ENCODE measurements around the gene APH1A. TPM values are rescaled to one million over a fixed set of nuclear protein-coding genes. Genes with fewer than 3 reads are reported as not detected.
A peak's percentile ranks its signal among the peaks of the same experiment; 100 is the strongest.

The APH1A gene
- total and polyA plus RNA-seq, 2 of the 13 experiments (the other 11 are each of a cell fraction or from before 2014, with no cell fraction given), result 114 to 130 TPM

DNA sequence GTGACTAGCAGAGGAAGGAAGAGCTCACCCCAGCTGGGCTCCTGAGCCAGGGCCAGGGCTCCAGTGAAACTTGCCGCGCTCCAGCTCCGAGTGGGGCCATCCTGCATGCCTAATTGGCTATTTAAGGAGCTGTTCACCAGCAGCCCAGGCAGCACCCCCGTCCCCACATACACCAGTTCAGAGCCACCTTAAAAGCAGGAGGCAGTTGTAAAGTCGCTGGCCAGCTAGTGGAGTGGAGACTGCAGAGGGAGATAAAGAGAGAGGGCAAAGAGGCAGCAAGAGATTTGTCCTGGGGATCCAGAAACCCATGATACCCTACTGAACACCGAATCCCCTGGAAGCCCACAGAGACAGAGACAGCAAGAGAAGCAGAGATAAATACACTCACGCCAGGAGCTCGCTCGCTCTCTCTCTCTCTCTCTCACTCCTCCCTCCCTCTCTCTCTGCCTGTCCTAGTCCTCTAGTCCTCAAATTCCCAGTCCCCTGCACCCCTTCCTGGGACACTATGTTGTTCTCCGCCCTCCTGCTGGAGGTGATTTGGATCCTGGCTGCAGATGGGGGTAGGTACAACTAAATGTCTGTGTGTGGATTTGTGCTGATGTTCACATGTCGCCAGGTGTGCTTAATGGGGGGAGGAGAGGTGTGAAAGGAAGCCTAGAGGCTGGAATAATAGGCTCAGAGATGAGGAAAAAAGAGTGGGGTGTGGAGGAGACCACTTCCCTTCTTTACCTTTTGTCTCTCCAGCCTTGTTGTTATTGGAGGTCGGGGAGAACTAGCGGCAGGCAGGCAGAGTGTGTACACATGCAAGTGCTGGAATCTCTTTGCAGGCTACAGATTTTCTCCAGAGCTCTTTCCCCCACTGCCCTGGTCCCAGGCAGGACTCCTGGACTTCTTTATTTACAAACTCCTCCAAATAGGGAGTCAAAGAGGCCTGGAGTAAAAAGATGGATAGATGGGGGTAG lies 10.9 kb downstream of the APH1A start, which contains the start of gene CA14 (continued):
- TF ChIP-seq, protein P1, sequence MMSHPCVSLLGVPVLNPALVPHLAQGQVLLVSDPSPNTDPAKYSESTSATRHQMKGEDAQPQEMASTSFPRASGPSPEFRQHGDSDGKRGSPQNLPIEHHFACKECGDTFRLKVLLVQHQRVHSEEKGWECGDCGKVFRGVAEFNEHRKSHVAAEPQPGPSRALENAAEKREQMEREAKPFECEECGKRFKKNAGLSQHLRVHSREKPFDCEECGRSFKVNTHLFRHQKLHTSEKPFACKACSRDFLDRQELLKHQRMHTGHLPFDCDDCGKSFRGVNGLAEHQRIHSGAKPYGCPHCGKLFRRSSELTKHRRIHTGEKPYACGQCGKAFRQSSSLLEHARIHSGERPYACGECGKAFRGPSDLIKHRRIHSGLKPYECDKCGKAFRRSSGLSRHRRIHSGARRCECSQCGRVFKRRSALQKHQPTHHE (CRISPR knock-in tag; IDR thresholded peaks at IDR 0.05; ENCODE audit: borderline replicate concordance), result no peak
- TF ChIP-seq HNRNPH1 (optimal IDR thresholded peaks at IDR 0.05; ENCODE audit: low read depth, low read length), result no peak
- no peak for TF ChIP-seq MIER3 (CRISPR knock-in tag; IDR thresholded peaks at IDR 0.05; ENCODE audit: borderline replicate concordance)
- no peak for TF ChIP-seq FOXA1 (IDR thresholded peaks at IDR 0.05)
- peak; percentile 55 for TF ChIP-seq FOXA1 (CRISPR knock-in tag; IDR thresholded peaks at IDR 0.05)
- TF ChIP-seq GTF3A (CRISPR knock-in tag; conservative IDR thresholded peaks at IDR 0.05), result no peak
- TF ChIP-seq ZNF615 (CRISPR knock-in tag; IDR thresholded peaks at IDR 0.05; ENCODE audit: borderline replicate concordance), result no peak
- TF ChIP-seq GFI1 (CRISPR knock-in tag; IDR thresholded peaks at IDR 0.05; ENCODE audit: borderline replicate concordance), result peak; percentile 53; the same call in 1 of the 2 replicates
- TF ChIP-seq, protein P2, sequence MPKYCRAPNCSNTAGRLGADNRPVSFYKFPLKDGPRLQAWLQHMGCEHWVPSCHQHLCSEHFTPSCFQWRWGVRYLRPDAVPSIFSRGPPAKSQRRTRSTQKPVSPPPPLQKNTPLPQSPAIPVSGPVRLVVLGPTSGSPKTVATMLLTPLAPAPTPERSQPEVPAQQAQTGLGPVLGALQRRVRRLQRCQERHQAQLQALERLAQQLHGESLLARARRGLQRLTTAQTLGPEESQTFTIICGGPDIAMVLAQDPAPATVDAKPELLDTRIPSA (CRISPR knock-in tag; IDR thresholded peaks at IDR 0.05; ENCODE audit: borderline replicate concordance), result no peak
- TF ChIP-seq ATF1 (CRISPR knock-in tag; IDR thresholded peaks at IDR 0.05), result no peak
- TF ChIP-seq, protein P3, sequence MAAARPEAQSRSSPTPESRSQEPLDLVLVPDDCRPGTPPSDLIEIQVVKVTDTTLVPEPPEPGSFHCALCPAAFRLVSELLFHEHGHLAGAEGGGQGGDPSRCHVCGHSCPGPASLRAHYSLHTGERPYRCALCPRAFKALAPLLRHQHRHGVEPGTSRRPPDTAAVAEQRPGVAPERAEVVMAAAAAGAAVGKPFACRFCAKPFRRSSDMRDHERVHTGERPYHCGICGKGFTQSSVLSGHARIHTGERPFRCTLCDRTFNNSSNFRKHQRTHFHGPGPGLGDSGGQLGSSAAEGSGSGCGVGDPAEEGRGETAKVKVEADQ (CRISPR knock-in tag; IDR thresholded peaks at IDR 0.05; ENCODE audit: borderline replicate concordance), result no peak
- no peak for TF ChIP-seq PHF20 (CRISPR knock-in tag; IDR thresholded peaks at IDR 0.05)
- TF ChIP-seq ZEB1 (IDR thresholded peaks at IDR 0.05; ENCODE audit: insufficient replicate concordance, low read depth), result peak; percentile 28
- no peak for TF ChIP-seq NBN (conservative IDR thresholded peaks at IDR 0.05)
- TF ChIP-seq MXD4 (CRISPR knock-in tag; IDR thresholded peaks at IDR 0.05), result no peak
- TF ChIP-seq ZNF33B (CRISPR knock-in tag; IDR thresholded peaks at IDR 0.05), result no peak
- TF ChIP-seq, protein P4, sequence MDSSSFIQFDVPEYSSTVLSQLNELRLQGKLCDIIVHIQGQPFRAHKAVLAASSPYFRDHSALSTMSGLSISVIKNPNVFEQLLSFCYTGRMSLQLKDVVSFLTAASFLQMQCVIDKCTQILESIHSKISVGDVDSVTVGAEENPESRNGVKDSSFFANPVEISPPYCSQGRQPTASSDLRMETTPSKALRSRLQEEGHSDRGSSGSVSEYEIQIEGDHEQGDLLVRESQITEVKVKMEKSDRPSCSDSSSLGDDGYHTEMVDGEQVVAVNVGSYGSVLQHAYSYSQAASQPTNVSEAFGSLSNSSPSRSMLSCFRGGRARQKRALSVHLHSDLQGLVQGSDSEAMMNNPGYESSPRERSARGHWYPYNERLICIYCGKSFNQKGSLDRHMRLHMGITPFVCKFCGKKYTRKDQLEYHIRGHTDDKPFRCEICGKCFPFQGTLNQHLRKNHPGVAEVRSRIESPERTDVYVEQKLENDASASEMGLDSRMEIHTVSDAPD (CRISPR knock-in tag; IDR thresholded peaks at IDR 0.05), result no peak
- TF ChIP-seq, protein P5, sequence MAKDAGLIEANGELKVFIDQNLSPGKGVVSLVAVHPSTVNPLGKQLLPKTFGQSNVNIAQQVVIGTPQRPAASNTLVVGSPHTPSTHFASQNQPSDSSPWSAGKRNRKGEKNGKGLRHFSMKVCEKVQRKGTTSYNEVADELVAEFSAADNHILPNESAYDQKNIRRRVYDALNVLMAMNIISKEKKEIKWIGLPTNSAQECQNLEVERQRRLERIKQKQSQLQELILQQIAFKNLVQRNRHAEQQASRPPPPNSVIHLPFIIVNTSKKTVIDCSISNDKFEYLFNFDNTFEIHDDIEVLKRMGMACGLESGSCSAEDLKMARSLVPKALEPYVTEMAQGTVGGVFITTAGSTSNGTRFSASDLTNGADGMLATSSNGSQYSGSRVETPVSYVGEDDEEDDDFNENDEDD (CRISPR knock-in tag; IDR thresholded peaks at IDR 0.05; ENCODE audit: borderline replicate concordance), result peak; percentile 52; the same call in 1 of the 2 replicates
- TF ChIP-seq ZNF354B (CRISPR knock-in tag; IDR thresholded peaks at IDR 0.05), result no peak
- TF ChIP-seq ZNF564 (CRISPR knock-in tag; IDR thresholded peaks at IDR 0.05), result peak; percentile 33; the same call in 1 of the 2 replicates
- TF ChIP-seq SALL1 (CRISPR knock-in tag; IDR thresholded peaks at IDR 0.05), result no peak
- no peak for TF ChIP-seq SNAI1 (CRISPR knock-in tag; IDR thresholded peaks at IDR 0.05; ENCODE audit: borderline replicate concordance)
- TF ChIP-seq ZNF766 (CRISPR knock-in tag; IDR thresholded peaks at IDR 0.05; ENCODE audit: borderline replicate concordance), result no peak
- TF ChIP-seq TRIM24 (CRISPR knock-in tag; IDR thresholded peaks at IDR 0.05), result no peak
- TF ChIP-seq, protein P6, sequence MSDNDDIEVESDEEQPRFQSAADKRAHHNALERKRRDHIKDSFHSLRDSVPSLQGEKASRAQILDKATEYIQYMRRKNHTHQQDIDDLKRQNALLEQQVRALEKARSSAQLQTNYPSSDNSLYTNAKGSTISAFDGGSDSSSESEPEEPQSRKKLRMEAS (IDR thresholded peaks at IDR 0.05), result peak; percentile 4; the same call in 1 of the 2 replicates

All from HepG2 (cell line).